Measurements from ENCODE around the gene TCEAL9. TPM values are rescaled to one million over a fixed set of nuclear protein-coding genes. Genes with fewer than 3 reads are reported as not detected.
"Not testable (repeated sequence)": the region's sequence is repeated elsewhere in the genome, so short reads cannot be mapped to it uniquely, and the experiment has no call there.

TCEAL9 gene
- total RNA-seq, 1 donor from 2014 or later: 23.7 TPM

DNA sequence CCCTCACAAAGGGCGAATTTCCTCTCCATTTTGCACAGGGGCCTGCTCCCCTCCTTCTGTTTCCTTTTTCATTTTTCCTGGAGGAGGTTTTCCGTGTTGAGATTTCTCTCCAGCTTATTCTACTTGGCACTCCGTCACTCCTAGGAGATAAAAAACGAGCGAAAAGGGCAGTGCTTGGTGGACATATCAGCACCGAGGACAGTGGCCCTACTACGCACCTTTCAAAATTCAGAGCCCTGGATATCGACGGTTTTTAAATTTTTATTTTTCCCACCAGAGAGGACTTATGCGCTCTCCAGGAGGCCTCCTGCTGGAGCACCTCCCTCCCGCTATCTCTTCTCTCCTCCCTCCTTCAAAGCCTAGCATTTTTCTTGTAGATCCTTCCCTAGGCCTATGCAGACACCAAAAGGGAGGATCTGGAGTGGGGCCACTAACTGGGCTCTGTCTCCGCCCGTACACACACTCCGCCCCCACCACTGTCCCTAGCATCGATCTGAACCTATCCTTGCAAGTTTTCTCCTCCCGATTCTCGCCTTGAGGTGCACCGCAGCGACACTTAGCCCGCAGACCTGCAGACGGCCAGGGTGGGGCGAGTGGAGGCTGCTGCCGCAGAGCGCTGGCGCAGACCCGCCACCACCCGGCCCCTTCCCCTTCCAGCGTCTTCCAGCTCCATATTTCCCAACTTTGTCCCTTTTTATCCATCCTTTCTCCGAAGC lies 8.5 kb upstream of the TCEAL9 start:
- H3K27me3 ChIP-seq (ENCODE audit: low read depth): peaks cover 9% of the 10 kb centered on the region
- no peak for TF ChIP-seq CTCF (IDR thresholded peaks at IDR 0.05; ENCODE audit: borderline replicate concordance)
- no peak for DNase-seq
- no peaks in the 10 kb centered on the region for H3K36me3 ChIP-seq
- H3K4me1 ChIP-seq: no peaks in the 10 kb centered on the region
- no peak overlapping the region for H3K27ac ChIP-seq (replicated peaks)
- intact Hi-C loops (cut with micrococcal nuclease): no loop called here
- no peak overlapping the region for H3K4me3 ChIP-seq
- no peaks in the 10 kb centered on the region for H3K9me3 ChIP-seq (replicated peaks)

GRCh38 chrX:103356858-103357257 lies 552 bp downstream of the TCEAL9 start:
- TF ChIP-seq CTCF (IDR thresholded peaks at IDR 0.05; ENCODE audit: borderline replicate concordance): no peak
- no peaks in the 10 kb centered on the region for H3K9me3 ChIP-seq (replicated peaks)
- H3K36me3 ChIP-seq: no peaks in the 10 kb centered on the region
- H3K27ac ChIP-seq (replicated peaks): peak overlapping the region; percentile 88
- intact Hi-C loops (cut with micrococcal nuclease): no loop called here
- H3K4me1 ChIP-seq: peaks cover 5% of the 10 kb centered on the region
- no peaks in the 10 kb centered on the region for H3K27me3 ChIP-seq (ENCODE audit: low read depth)
- H3K4me3 ChIP-seq: peak overlapping the region; percentile 77
- peak; percentile 33 for DNase-seq

DNA sequence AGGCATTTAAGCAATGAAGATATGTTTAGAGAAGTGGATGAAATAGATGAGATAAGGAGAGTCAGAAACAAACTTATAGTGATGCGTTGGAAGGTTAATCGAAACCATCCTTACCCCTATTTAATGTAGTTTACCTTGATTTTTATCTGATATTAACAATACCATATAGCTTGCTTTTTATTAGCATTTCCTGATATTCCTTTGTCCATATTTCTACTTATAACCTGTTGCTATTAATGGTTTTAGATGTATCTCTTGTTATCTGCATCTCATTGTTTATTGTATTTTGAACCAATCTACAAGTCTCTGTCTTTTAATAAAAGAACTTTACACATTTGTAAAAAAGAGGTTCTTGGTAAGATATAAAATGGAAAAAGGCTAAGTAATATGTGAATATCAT lies 1.6 kb downstream of the TCEAL9 start:
- TF ChIP-seq CTCF (IDR thresholded peaks at IDR 0.05; ENCODE audit: borderline replicate concordance): no peak
- no peaks in the 10 kb centered on the region for H3K27me3 ChIP-seq (ENCODE audit: low read depth)
- no peaks in the 10 kb centered on the region for H3K9me3 ChIP-seq (replicated peaks)
- no peak overlapping the region for H3K27ac ChIP-seq (replicated peaks)
- intact Hi-C loops (cut with micrococcal nuclease): no loop called here
- no peaks in the 10 kb centered on the region for H3K36me3 ChIP-seq
- H3K4me1 ChIP-seq: peaks cover 5% of the 10 kb centered on the region
- no peak for DNase-seq
- H3K4me3 ChIP-seq: peak overlapping the region; percentile 77

DNA sequence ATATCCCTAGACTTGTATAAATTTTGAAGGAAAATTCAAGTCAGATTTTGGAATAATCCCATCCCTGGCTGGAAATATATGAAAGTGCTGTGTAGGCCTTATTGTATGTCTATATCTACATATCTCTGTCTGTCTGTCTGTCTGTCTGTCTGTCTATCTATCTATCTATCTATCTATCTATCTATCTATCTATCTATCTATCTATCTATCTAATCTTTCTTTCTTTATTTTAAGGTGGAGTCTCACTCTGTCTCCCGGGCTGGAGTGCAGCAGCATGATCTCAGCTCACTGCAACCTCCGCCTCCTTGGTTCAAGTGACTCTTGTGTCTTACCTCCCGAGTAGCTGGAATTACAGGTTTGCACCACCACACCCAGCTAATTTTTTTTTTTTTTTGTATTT lies 3.3 kb downstream of the TCEAL9 start:
- intact Hi-C loops (cut with micrococcal nuclease); H3K4me3 ChIP-seq; H3K4me1 ChIP-seq; H3K27ac ChIP-seq (replicated peaks); H3K9me3 ChIP-seq (replicated peaks); H3K27me3 ChIP-seq (ENCODE audit: low read depth); H3K36me3 ChIP-seq; DNase-seq: not testable (repeated sequence)

DNA sequence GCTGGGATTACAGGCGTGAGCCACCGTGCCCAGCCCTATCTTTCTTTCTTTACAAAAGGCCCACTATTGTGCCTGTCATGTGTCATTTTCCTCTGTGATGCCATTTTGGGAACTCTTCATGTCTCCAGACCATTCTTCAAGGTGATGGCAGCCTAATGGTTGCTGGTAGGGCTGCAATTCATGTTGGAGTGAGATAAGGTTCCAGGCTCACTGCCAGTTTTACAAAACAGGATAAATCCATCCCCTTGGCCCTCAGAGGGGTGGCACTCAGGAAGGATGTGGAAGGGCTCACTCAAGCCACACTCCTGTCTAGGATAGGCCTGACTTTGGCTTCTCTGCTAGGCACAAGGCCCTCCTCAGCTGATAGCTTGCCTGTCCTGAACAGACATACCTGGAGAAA lies 3.8 kb downstream of the TCEAL9 start:
- Histone ChIP-seq H3K4me3 (no peak overlapping the region), H3K27ac (replicated peaks) (no peak overlapping the region), H3K4me1 (peaks cover 5% of the 10 kb centered on the region), H3K36me3 (no peaks in the 10 kb centered on the region), H3K9me3 (replicated peaks) (no peaks in the 10 kb centered on the region), H3K27me3 (ENCODE audit: low read depth) (no peaks in the 10 kb centered on the region)
- no peak for DNase-seq
- no peak for TF ChIP-seq CTCF (IDR thresholded peaks at IDR 0.05; ENCODE audit: borderline replicate concordance)
- intact Hi-C loops (cut with micrococcal nuclease): no loop called here

GRCh38 chrX:103360916-103361315 lies 4.6 kb downstream of the TCEAL9 start:
- no peak for DNase-seq
- peaks cover 5% of the 10 kb centered on the region for H3K4me1 ChIP-seq
- intact Hi-C loops (cut with micrococcal nuclease): no loop called here
- H3K9me3 ChIP-seq (replicated peaks): no peaks in the 10 kb centered on the region
- H3K36me3 ChIP-seq: no peaks in the 10 kb centered on the region
- H3K4me3 ChIP-seq: no peak overlapping the region
- no peak overlapping the region for H3K27ac ChIP-seq (replicated peaks)
- TF ChIP-seq CTCF (IDR thresholded peaks at IDR 0.05; ENCODE audit: borderline replicate concordance): no peak
- H3K27me3 ChIP-seq (ENCODE audit: low read depth): no peaks in the 10 kb centered on the region

Measured in left ventricle myocardium inferior (tissue), 1 donor.